OCI-LY1 (cell line): ENCODE measurements around the gene CDK2.
"Not testable (repeated sequence)": the region's sequence is repeated elsewhere in the genome, so short reads cannot be mapped to it uniquely, and the experiment has no call there.

Experiments
- H2AFZ ChIP-seq: fragments of 200-600 bp; sonication (generic), shearing (Covaris generic); 2 replicates; pipeline ENCODE4 v1.6.0; 2014; ENCODE audit warnings: antibody characterized with exemption, mild to moderate bottlenecking, low read length
- H3F3A ChIP-seq: fragments of 200-600 bp; sonication (generic), shearing (Covaris generic); 2 replicates; pipeline ENCODE4 v1.6.0; 2014; ENCODE audit warnings: mild to moderate bottlenecking, antibody characterized with exemption, low read length, moderate library complexity; ENCODE audit not compliant: insufficient read depth
- H3K27ac ChIP-seq: fragments of 200-600 bp; sonication (generic); 2 replicates; pipeline ENCODE4 v1.5.1; 2014; ENCODE audit warnings: low read length, mixed run types, mild to moderate bottlenecking, low read depth; ENCODE audit not compliant: poor library complexity, severe bottlenecking
- H3K27me3 ChIP-seq: fragments of 200-600 bp; sonication (generic); 2 replicates; pipeline ENCODE4 v1.6.0; 2014; ENCODE audit warnings: antibody characterized with exemption, mild to moderate bottlenecking, low read length, moderate library complexity; ENCODE audit not compliant: insufficient read depth
- H3K36me3 ChIP-seq: fragments of 200-600 bp; sonication (generic); 2 replicates; pipeline ENCODE4 v1.6.1; 2014; ENCODE audit warnings: mild to moderate bottlenecking, antibody characterized with exemption, low read length, moderate library complexity, mixed read lengths; ENCODE audit not compliant: insufficient read depth
- H3K4me1 ChIP-seq: fragments of 200-600 bp; sonication (generic); 2 replicates; pipeline ENCODE4 v1.5.1; 2014; ENCODE audit warnings: mild to moderate bottlenecking, low read length, moderate library complexity; ENCODE audit not compliant: insufficient read depth, severe bottlenecking
- H3K4me2 ChIP-seq: fragments of 200-600 bp; sonication (generic), shearing (Covaris generic); 2 replicates; pipeline ENCODE4 v1.6.1; 2014; ENCODE audit warnings: low read length
- H3K4me3 ChIP-seq: fragments of 200-600 bp; sonication (generic); 2 replicates; pipeline ENCODE4 v1.5.1; 2014; ENCODE audit warnings: low read length, low read depth, mild to moderate bottlenecking, mixed read lengths; ENCODE audit not compliant: poor library complexity, severe bottlenecking
- H3K79me2 ChIP-seq: fragments of 200-600 bp; shearing (Covaris generic); 2 replicates; pipeline ENCODE4 v1.6.1; 2016; ENCODE audit warnings: mixed run types, low read length, mixed read lengths; ENCODE audit not compliant: insufficient read depth
- H3K9ac ChIP-seq: fragments of 200-600 bp; sonication (generic), shearing (Covaris generic); 2 replicates; pipeline ENCODE4 v1.6.1; 2014; ENCODE audit warnings: mild to moderate bottlenecking, low read length, mixed read lengths
- H3K9me2 ChIP-seq: fragments of 200-600 bp; sonication (generic), shearing (Covaris generic); 2 replicates; pipeline ENCODE4 v1.6.1; 2014; ENCODE audit warnings: low read depth, mild to moderate bottlenecking, low read length, mixed read lengths
- H3K9me3 ChIP-seq: fragments of 200-600 bp; shearing (Covaris generic); 2 replicates; pipeline ENCODE4 v1.6.1; 2014; ENCODE audit warnings: low read length, mixed read lengths
- H4K20me1 ChIP-seq: fragments of 200-600 bp; sonication (generic), shearing (Covaris generic); 2 replicates; pipeline ENCODE4 v1.6.0; 2016; ENCODE audit warnings: mild to moderate bottlenecking, low read length; ENCODE audit not compliant: insufficient read depth
- CTCF ChIP-seq: fragments of 200-600 bp; sonication (generic), shearing (Covaris generic); IDR thresholded peaks from 2 replicates; pipeline ENCODE4 v1.5.1; 2017; ENCODE audit warnings: mild to moderate bottlenecking, antibody characterized with exemption, low read length, moderate library complexity, mixed read lengths
- EZH2 ChIP-seq: fragments of 200-600 bp; sonication (generic), shearing (Covaris generic); IDR thresholded peaks from 2 replicates; pipeline ENCODE4 v1.8.0; 2017; ENCODE audit warnings: borderline replicate concordance, mixed run types, mild to moderate bottlenecking, antibody characterized with exemption, low read length, moderate library complexity, mixed read lengths

The CDK2 gene

GRCh38 chr12:56001487-56002100, 35.0 kb downstream of the CDK2 start:
- no peak overlapping the region for H3K4me3 ChIP-seq
- H3K79me2 ChIP-seq = no peaks in the 10 kb centered on the region
- TF ChIP-seq EZH2 (no peak), CTCF (no peak)
- H4K20me1 ChIP-seq = no peaks in the 10 kb centered on the region
- no peak overlapping the region for H3K4me2 ChIP-seq
- H3K9ac ChIP-seq = no peak overlapping the region
- H3K4me1 ChIP-seq = peaks cover 7% of the 10 kb centered on the region
- H3F3A ChIP-seq = no peaks in the 10 kb centered on the region
- H3K36me3 ChIP-seq = no peaks in the 10 kb centered on the region; the same call in 1 of the 2 replicates
- no peak overlapping the region for H3K27ac ChIP-seq
- H3K9me3 ChIP-seq = no peaks in the 10 kb centered on the region
- no peaks in the 10 kb centered on the region for H3K27me3 ChIP-seq
- H3K9me2 ChIP-seq = no peaks in the 10 kb centered on the region
- H2AFZ ChIP-seq = no peak overlapping the region

GRCh38 chr12:56003376-56003775, 36.7 kb downstream of the CDK2 start:
- H3K4me1 ChIP-seq = peaks cover 12% of the 10 kb centered on the region
- not testable (repeated sequence) for H3K9me2 ChIP-seq, H3K9me3 ChIP-seq, H3K4me3 ChIP-seq, H3K79me2 ChIP-seq, H4K20me1 ChIP-seq, H3K27me3 ChIP-seq, H3F3A ChIP-seq, H3K36me3 ChIP-seq, H3K4me2 ChIP-seq, H3K9ac ChIP-seq, H3K27ac ChIP-seq, H2AFZ ChIP-seq

GRCh38 chr12:56004211-56004610, 37.6 kb downstream of the CDK2 start:
- no peak overlapping the region for H3K9ac ChIP-seq
- no peak overlapping the region for H3K4me2 ChIP-seq
- H3K9me2 ChIP-seq = no peaks in the 10 kb centered on the region
- no peaks in the 10 kb centered on the region for H3F3A ChIP-seq
- no peaks in the 10 kb centered on the region; the same call in 1 of the 2 replicates for H3K36me3 ChIP-seq
- no peak overlapping the region for H3K27ac ChIP-seq
- H2AFZ ChIP-seq = no peak overlapping the region
- no peaks in the 10 kb centered on the region for H3K79me2 ChIP-seq
- H4K20me1 ChIP-seq = no peaks in the 10 kb centered on the region
- H3K9me3 ChIP-seq = no peaks in the 10 kb centered on the region
- H3K27me3 ChIP-seq = no peaks in the 10 kb centered on the region
- H3K4me3 ChIP-seq = no peak overlapping the region
- TF ChIP-seq CTCF = no peak
- TF ChIP-seq EZH2 = no peak
- H3K4me1 ChIP-seq = peaks cover 12% of the 10 kb centered on the region
